T-helper 2 cell treated with Interferon-gamma antibody and Interleukin-4, amounts not matched to agents 100 ng/mL and 5 ng/mL, for 36 hours (primary cell): Measurements from ENCODE around the gene TNNT3. TPM values are rescaled to one million over a fixed set of nuclear protein-coding genes. Genes with fewer than 3 reads are reported as not detected.
"Not testable (repeated sequence)": the region's sequence is repeated elsewhere in the genome, so short reads cannot be mapped to it uniquely, and the experiment has no call there.

Source experiments
- intact Hi-C: fragments of 100-400 bp; cut with micrococcal nuclease; formaldehyde crosslinking; loops from one replicate; pipeline ENCODE4 v1.15.1; 2023
- total RNA-seq: library from RNA; stranded (reverse); gene quantifications from 2 replicates; pipeline ENCODE4 v1.2.3, GENCODE V29; 2022

The TNNT3 gene
- total RNA-seq, 1 donor from 2014 or later = 7.3 TPM

GRCh38 chr11:1880746-1881441 is 38.6 kb upstream of the TNNT3 start:
- intact Hi-C loops = loop anchor here (5.0 kb wide), 1 partner anchor 271 kb away; no protein-coding TSS in a partner anchor

- intact Hi-C loops = loop anchor here (2.0 to 5.0 kb wide), 3 partner anchors 29 to 271 kb away; partner anchors contain the start of gene LSP1
Measured at GRCh38 chr11:1881442-1882264, 37.9 kb upstream of the TNNT3 start.

- intact Hi-C loops = loop anchor here (2.0 to 5.0 kb wide), 3 partner anchors 30 to 270 kb away; partner anchors contain the start of gene LSP1
Measured at GRCh38 chr11:1882265-1883238, 37.0 kb upstream of the TNNT3 start.

GRCh38 chr11:1883346-1884302 is 35.9 kb upstream of the TNNT3 start:
- intact Hi-C loops = loop anchor here (2.0 to 5.0 kb wide), 3 partner anchors 31 to 269 kb away; partner anchors contain the start of gene LSP1

- intact Hi-C loops = loop anchor here (5.0 kb wide), 1 partner anchor 268 kb away; no protein-coding TSS in a partner anchor
Measured at GRCh38 chr11:1884303-1884700, 35.2 kb upstream of the TNNT3 start.

- intact Hi-C loops = not testable (repeated sequence)
Measured at GRCh38 chr11:1886551-1886950, 33.0 kb upstream of the TNNT3 start.

GRCh38 chr11:1887451-1888346 is 31.8 kb upstream of the TNNT3 start:
- intact Hi-C loops = loop anchor here (2.0 kb wide), 1 partner anchor 37 kb away; no protein-coding TSS in a partner anchor

- intact Hi-C loops = loop anchor here (2.0 kb wide), 1 partner anchor 38 kb away; no protein-coding TSS in a partner anchor
Measured at GRCh38 chr11:1888347-1888753, 31.2 kb upstream of the TNNT3 start.

- intact Hi-C loops = loop anchor here (1.0 to 2.0 kb wide), 2 partner anchors 28 to 38 kb away; no protein-coding TSS in a partner anchor
Measured at GRCh38 chr11:1888811-1889210, 30.7 kb upstream of the TNNT3 start.

GRCh38 chr11:1889224-1889930 is 30.1 kb upstream of the TNNT3 start:
- intact Hi-C loops = loop anchor here (1.0 to 2.0 kb wide), 2 partner anchors 28 to 39 kb away; no protein-coding TSS in a partner anchor

- intact Hi-C loops = loop anchor here (1.0 to 2.0 kb wide), 2 partner anchors 27 to 39 kb away; no protein-coding TSS in a partner anchor
Measured at GRCh38 chr11:1889941-1890855, 29.3 kb upstream of the TNNT3 start.

GRCh38 chr11:1890856-1891830 is 28.4 kb upstream of the TNNT3 start:
- intact Hi-C loops = no loop called here

- intact Hi-C loops = no loop called here
Measured at GRCh38 chr11:1891831-1892115, 27.7 kb upstream of the TNNT3 start, which contains the start of gene PRR33. Gene PRR33 (minus strand): TSS chr11:1891895. CDS start chr11:1890584, 1,311 bp downstream.

- intact Hi-C loops = no loop called here
Measured at GRCh38 chr11:1892116-1892515, 27.4 kb upstream of the TNNT3 start.

GRCh38 chr11:1892558-1892957 is 26.9 kb upstream of the TNNT3 start:
- intact Hi-C loops = no loop called here
